NCI-H1694 (cell line): ENCODE measurements around the gene CHAF1B.
"Not testable (repeated sequence)": the region's sequence is repeated elsewhere in the genome, so short reads cannot be mapped to it uniquely, and the experiment has no call there.

Experiments used
- DNase-seq: peaks from one replicate; lab custom pipeline; 2025; lab: John Stamatoyannopoulos, UW

CHAF1B gene

DNA sequence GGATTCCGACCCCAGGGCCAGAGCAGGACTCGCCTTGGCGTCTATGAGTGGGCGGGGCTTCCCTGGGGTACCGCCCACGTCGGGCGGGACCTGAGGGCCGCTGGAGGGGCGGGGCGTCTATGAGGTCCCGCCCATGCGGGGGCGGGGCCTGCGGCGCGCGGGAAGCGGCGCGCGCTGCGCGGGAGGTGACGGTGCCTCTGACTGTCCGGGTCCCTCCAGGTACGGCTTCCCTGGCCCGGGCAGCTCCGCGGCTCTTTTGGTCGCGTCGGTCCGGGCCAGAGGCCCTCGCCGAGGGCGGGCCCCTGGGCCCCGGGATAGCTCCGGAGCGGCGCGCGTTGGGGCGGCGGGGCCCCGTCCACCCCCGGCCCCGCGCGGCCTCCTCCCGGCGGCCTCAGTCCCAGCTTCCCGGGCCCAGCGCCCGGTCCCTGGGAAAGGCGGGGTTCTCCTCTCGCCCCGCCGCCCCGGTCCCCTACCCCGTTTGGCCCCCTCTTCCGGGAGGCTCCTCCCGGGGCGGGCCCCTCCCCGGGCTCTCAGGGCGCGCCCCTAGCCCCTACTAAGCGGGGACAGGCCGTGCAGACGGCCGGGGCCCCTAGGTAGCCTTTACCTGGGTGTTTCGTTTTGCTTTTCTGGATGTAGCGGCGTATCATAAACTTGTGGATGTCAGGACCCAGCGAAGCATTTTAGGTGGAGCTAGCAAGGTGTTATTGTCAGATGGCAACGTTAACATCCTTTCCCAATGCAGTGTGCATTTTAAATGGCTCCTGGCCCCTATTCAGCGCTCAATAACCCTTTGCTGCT, at the start of gene CHAF1B:
CHAF1B (plus strand) TSS at position 160 of the 798 bp plus-strand sequence. CDS start 745 bp downstream, outside the sequence.
- peak; percentile 44 for DNase-seq

DNA sequence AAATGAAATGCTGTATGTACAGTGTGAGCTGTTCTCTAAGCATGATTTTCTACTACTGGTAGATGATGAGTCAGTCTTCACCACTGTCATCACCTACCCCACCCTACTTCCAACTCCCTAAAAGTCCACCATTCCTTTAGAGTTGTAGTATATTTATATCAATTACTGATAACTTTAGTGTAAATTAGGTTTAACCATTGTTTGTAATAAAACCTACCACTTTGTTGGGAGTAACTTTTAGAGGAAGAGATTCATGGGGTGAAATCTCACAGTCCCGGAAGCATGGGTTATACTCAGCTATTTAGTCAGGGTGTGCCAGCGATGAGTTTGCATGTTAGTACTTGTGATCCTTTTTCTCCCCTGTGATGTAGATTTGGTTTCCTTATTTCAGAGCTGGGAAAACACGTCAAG, 48.1 kb upstream of the CHAF1B start:
- DNase-seq: no peak

DNA sequence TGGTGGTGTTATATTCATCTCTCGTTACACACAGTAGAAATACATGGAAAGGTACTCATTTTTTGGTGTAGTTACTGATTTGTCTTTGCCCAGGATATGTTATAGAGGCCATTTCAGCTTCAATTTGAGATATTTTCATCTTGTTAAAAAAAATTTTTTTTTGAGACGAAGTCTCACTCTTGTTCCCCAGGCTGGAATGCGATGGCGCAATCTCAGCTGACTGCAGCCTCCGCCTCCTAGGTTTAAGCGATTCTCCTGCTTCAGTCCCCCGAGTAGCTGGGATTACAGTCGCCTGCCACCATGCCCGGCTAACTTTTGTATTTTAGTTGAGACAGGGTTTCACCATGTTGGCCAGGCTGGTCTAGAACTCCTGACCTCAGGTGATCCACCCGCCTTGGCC, 46.2 kb upstream of the CHAF1B start:
- no peak for DNase-seq

DNA sequence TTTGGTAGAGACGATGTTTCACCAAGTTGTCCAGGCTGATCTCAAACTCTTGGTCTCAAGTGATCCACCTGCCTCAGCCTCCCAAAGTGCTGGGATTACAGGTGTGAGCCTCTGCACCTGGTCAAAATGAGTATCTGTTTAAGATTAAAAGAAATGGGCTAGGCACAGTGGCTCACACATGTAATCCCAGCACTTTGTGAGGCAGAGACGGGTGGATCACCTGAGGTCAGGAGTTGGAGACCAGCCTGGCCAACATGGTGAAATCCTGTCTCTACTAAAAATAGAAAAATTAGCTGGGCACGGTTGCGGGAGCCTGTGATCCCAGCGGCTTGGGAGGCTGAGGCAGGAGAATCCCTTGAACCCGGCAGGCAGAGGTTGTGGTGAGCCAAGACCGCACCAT, 42.6 kb upstream of the CHAF1B start:
- DNase-seq: not testable (repeated sequence)

DNA sequence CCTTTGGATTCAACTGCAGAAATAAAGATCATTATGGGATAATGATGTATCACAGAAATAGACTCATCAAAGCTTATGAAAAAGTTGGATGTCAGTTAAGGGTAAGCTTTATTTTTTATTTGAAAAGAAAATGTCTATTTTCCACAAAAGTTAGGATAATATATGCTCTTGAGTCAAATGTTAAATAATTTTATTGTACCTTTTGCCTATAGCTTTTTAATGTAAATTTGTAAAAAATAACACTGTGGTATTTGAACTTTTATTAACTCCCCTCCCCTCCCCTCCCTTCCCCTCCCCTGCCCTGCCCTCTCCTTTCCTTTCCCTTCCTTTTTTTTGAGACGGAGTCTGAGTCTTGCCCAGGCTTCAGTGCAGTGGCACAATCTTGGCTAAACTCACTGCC, 40.3 kb upstream of the CHAF1B start:
- DNase-seq: no peak

DNA sequence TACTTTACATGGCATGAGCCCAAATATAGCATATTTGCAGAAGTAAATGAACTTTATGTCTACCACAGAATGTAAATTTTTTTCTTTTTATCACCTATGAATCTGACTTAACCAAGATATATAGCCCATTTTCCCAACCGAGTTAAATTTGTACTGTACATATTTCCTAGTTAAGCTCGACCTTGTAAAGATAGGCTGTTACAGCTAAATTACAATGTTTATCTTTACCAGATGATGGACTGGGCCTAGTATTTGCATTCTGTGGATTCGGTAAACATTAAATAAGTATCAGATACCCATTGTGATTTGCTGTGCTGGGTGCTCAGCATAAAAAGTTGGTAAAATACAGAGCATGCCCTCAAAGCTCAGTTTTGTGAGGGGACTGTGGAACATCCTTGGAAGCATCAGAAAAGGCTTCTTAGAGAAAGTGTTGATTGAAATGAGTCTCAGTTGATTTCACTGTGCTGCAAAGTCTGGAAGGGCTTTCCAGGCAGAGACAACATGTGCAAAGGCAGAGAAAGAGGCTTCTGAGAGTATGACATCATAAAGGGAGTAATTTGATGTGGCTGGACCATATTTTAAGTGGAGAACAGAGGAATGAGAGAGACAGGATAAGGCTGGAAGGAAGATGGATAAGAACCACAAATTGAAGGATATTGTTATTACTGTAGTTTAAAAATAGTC, 37.8 kb upstream of the CHAF1B start:
- DNase-seq: no peak

DNA sequence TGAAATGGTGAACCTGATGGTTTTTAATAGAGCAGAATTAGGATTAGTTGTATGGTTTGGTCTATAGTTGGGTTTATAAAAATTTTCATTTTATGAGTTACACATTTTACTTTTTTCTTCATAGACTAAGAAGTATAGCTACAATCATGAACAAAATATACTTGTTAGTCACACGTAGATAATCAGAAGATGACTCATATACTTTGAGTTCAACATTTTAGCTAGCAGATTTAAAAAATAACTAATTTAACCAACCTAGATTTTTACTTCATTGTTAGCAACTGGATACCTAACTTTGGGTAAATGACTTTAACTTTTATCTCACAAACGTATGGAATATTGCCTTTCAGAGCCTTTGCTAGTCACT, 37.2 kb upstream of the CHAF1B start:
- no peak for DNase-seq

DNA sequence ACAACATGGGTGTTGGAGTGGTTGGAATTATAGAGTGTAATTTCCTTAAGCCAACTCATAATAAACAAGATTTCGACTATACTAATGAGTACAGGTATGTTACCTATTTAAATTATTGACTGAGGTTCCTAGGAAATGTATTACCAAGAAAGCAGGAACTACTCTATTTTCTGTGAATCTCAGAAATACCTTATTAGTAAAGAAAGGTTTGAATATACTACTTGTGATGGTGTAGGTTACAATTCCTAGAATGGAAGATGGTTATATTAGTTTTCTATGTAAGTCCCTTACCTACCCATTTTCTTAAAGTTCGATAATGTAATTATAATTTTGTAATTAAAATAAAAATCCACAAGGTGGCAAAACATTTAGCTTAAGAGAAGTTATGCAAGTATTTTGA, 35.9 kb upstream of the CHAF1B start:
- DNase-seq: no peak

DNA sequence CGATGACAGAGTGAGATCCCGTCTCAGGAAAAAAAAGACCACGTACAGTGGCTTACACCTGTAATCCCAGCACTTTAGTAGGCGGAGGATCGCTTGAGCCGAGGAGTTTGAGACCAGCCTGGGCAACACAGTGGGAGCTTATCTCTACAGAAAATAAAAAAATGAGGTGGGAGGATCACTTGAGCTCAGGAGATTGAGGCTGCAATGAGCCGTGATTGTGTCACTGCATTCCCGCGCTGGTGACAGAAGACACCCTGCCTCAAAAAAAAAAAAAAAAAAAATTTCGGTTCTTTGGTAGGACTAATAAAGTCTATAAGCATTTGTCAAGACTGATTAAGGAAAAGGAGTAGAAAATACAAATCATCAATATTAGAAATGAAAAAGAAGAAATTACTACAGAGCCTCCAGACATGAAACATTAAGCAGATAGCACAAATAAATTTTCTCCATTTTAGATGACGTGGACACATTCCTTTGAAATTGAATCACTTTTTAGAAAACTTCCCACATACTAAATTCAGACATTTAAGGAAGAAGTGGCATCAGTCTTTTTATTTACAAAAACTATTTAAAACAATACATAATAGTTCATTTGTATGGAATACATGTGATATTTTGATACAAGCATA, 34.8 kb upstream of the CHAF1B start:
- DNase-seq: no peak

DNA sequence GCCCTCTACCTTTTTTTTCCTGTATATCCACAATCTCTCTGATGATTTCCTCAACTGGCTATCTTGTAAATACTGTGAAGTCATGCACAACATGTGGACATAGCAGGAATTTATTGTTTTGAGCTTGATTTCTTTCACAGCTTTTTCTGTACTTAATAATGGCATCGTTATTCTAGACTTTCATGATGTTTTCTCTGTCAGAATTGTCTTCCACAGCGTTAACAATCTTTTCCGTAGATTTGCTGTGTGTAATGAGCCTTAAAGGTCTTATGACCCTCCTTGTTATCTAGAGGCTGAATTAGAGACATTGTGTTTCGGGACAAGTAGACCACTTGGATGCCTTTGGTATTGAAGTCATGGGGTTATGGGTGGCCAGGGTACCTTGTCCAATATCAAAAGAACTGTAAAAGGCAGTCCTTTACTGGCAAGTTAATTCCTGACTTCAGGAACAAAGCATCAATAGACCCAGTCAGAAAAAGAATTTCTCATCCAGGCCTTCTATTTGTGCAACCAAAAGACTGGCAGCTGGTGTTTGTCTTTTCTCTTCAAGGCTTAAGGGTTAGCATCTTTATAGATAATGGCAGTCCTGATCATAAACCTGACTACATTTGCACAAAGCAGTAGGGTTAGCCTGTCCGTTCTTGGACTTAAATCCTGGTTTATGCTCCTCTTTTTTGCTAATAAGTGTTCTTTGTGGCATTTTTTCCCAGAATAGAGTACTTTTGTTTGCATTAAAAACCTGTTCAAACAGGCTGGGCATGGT, 30.1 kb upstream of the CHAF1B start:
- no peak for DNase-seq

DNA sequence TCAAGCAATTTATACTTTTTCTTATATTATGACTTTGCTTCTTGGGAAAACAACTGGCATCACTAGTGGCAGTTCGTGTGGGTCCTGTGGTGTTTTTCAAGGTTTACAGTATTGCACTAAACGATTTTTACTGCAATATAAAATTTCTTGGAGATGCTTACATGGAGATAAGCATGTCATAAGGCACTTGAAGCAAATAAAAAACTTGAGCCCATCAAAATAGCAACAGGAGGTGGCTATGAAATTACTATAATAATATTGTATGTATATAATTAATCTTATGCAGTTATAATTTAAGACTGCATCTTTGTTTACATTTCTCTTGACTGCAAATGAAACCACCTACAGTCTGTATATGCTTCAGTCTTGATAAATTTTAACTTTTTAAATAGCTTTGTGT, 29.3 kb upstream of the CHAF1B start:
- DNase-seq: no peak

DNA sequence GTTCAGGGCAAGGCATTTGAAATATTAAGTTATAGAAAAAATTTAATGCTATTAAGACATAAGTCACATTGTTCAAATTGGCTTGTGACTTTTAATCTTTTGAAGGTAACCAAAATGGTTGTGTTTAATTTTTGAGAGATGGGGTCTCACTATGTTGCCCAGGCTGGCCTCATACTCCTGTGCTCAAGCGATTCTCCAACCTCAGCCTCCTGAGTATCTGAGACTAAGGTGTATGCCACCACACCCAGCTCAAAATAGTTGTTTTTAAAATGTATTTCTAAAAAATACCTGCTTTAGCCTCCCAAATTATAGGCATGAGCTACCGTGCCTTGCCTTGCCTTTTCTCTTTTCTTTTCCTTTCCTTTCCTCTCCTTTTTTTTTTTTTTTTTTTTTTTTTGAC, 26.0 kb upstream of the CHAF1B start:
- no peak for DNase-seq

DNA sequence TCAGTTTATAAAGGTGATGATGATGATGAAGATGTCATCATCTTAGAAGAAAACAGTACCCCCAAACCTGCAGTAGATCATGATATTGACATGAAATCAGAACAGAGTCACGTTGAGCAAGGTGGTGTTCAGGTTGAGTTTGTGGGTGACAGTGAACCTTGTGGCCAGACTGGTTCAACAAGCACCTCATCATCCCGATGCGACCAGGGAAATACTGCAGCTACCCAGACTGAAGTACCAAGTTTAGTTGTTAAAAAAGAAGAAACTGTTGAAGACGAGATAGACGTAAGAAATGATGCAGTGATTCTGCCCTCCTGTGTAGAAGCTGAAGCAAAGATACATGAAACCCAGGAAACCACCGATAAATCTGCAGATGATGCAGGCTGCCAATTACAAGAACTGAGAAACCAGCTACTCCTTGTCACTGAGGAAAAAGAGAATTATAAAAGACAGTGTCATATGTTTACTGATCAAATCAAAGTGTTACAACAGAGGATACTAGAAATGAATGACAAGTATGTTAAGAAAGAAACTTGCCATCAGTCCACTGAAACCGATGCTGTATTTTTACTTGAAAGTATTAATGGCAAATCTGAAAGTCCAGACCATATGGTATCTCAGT, 16.0 kb upstream of the CHAF1B start:
- no peak for DNase-seq

DNA sequence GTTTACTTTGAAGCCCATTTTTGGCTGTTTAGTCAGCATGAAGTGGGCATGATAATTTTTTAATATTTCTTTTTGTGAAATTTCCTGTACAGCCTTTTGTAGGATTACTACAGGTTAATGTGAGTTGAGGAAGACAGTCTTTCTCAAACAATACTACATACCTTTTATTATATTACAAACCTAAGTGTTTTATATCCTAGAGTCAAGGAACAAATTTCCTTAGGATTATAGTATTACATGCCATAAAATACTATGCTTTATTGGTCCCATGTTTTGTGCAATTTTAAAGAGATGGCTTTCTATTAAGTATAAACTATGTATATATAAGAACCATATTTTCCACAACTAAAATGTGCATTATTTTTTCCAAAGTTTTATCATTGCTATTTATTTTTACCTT, 9.2 kb upstream of the CHAF1B start:
- no peak for DNase-seq

DNA sequence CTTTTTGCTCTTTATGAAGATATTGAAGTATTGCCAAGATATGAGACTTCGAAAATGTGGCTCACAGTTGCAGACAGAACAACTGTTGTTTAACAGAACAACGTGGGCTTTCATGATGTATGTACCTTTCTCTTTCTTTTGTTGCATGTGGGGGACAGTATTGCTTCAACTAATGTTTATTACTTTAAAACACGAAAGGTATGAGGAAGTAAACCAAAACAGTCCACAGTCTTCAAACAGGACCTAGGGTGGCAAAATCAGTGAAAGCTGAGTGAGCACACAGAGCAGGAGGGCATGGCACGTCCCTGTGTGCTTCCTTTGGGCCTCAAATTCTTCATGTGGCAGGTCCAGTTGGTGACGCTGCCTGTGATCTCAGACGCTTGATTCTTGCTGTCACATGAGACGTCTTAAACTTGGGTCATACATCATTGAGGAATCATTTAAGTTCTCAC, 7.8 kb upstream of the CHAF1B start:
- no peak for DNase-seq

DNA sequence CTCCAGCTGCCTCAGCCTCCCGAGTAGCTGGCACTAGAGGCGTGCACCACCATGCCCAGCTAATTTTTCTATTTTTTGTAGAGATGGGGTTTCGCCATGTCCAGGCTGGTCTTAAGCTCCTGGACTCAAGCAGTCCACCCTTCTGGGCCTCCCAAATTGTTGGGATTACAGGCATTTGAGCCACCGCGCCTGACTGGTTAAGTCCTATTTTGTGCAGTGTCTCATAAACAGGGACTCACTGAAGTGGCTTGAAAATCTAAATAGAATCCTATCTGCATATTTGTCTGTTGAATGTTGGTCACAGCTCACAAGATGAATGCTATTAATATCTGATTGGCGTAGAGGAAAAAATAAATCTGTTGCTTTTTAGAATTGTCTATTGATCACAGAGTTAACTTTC, 5.9 kb upstream of the CHAF1B start:
- DNase-seq: no peak

DNA sequence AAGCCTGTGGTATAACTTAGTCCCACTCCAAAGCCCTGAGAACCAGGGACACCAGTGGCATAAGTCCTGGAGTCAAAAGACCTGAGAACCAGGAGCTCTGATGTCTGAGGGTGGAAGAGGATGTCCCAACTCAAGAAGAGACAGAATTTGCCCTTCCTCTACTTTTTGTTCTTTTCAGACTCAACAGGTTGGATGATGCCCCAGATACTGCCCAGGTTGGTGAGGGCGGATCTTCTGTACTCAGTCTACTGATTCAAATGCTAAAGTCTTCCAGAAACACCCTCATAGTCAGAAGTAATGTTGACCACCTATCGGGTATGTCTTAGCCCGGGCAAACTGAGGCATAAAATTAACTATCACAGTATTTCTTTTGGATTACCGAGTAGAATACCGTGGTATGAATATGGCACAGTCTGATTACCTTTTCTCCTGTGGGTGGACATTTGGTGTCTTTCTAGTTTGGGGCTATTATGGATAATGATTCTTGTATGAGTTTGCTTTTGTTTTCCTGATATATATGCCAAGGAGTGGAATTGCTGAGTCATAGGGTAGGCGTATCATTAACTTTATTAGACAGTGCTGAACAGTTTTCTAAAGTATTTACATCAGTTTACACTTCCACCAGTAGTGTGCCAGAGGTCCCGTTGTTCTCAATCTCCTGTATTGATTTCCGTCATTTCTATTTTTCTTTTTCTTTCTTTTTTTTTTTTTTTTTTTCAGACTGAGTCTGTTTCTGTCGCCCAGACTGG, 3.2 kb upstream of the CHAF1B start:
- no peak for DNase-seq

DNA sequence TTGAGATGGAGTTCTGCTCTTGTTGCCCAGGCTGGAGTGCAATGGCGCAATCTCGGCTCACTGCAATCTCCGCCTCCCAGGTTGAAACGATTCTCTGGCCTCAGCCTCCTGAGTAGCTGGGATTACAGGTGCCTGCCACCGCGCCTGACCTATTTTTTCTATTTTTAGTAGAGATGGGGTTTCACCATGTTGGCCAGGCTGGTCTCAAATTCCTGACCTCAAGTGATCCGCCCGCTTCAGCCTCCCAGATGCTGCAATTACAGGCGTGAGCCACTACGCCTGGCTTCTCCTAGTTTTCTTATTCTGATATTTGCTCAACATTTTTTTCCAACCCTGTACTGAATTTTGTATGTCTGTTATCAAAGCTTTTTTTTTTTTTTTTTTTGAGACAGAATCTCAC, 2.5 kb upstream of the CHAF1B start:
- not testable (repeated sequence) for DNase-seq

DNA sequence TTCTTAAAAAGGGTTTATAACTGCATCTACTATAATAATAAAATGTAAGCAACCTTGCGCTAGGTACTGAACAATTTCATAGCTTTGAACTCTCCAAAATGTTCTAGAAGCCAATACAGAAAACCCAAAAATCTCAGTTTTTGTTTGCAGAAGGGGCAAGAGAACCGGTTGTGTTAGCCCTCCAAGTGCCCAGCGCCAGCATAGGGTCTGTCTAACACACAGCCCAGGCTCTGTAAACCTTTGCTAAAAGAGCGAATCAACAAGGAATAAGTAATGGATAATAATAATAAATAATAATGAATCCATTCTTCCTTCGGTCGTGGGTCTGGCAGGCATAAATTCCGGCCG, 333 bp upstream of the CHAF1B start:
- no peak for DNase-seq

DNA sequence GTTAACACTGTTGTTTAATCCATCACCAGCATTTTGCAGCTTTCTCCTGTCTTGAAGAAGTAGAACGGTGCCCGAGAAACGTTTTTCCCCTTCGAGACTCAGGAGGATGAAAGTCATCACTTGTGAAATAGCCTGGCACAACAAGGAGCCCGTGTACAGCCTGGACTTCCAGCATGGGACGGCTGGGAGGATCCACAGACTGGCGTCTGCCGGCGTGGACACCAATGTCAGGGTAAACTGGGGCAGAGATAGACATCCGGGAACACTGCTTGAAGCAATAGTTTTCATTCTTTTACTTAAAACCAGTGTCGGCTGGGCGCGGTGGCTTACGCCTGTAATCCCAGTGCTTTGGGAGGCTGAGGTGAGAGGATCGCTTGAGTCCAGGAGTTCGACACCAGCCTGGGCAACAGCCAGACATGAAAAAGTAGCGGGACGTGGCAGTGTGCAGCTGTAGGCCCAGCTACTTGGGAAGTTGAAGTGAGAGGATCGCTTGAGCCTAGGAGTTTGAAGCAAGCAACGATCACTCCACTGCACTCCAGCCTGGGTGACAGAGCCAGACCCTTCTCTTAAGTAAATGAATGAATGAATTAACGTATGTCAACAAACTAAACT, 945 bp downstream of the CHAF1B start:
- DNase-seq: no peak

DNA sequence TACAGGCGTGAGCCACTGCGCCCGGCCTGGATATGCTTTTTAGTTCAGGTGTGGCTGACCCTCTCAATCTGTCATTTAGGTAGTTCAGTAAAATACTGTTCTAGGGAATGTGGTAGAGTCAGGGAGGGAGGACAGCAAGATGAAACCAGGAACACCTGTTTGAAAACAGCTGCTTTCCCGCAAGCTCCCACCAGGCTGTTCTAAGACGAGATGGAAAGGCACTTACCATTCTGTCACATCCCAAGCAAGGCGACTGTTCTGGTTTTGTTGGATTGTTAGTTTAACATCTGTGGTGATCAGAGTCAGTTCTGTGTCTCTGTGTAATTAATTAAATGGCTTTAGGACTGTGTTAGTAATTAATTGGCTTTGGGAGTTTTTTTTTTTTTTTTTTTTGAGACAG, 2.9 kb downstream of the CHAF1B start:
- peak; percentile 48 for DNase-seq
